VCaP (cell line): Measurements from ENCODE around the gene PAM16.

Experiments used
- H3K27ac ChIP-seq: fragments of 450-650 bp; 2 replicates; pipeline ENCODE4 v1.5.1; 2017
- CTCF ChIP-seq: fragments of 450-650 bp; conservative IDR thresholded peaks from 2 replicates; pipeline ENCODE4 v1.5.1; 2017; ENCODE audit warnings: mild to moderate bottlenecking, moderate library complexity

Gene PAM16

DNA sequence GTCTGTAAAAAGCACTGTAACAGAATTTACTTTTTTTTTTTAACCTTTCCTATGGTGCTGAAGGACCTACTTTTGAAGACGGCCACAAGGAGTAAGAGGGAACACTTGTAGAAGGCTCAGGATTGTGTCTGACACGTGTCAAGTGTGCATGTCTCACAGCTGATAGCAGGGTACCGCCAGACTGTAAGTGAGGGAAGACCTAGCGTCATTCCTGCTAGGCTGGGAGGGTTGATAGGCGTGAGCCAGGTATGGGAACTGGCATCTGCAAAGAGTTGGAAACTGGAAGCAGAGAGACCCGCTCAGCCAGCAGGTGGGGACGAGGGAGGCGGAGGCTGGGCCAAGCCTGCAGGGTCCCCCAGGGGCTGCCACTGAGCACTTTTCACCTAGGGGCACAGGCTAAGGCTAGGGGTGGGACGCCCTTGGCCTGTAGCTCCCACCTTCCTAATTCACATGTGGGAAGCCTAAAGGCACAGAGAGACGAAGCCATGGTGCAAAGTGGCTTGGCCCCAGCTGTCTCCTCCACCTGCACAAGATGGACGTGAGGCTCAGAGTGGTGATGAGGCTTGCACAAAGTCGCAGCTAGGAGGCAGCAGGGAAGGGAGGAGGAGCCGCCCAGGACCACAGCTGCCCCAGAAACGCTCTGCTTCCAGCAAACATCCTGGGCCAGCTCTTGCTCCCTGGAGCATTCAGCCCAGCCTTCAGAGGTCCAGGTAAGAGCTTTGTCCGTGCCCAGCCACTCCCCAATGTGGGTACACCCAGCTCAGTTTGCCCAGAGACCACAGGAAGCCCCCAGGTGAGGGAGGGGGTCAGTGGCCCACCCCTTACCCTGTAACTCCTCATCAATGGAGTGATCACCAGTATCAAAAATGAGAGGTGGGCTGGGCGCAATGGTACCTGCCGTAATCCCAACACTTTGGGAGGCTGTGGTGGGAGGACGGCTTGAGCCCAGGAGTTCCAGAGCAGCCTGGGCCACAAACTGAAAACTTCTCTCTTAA, 39.4 kb upstream of the PAM16 start:
- no peak overlapping the region for H3K27ac ChIP-seq
- no peak for TF ChIP-seq CTCF

DNA sequence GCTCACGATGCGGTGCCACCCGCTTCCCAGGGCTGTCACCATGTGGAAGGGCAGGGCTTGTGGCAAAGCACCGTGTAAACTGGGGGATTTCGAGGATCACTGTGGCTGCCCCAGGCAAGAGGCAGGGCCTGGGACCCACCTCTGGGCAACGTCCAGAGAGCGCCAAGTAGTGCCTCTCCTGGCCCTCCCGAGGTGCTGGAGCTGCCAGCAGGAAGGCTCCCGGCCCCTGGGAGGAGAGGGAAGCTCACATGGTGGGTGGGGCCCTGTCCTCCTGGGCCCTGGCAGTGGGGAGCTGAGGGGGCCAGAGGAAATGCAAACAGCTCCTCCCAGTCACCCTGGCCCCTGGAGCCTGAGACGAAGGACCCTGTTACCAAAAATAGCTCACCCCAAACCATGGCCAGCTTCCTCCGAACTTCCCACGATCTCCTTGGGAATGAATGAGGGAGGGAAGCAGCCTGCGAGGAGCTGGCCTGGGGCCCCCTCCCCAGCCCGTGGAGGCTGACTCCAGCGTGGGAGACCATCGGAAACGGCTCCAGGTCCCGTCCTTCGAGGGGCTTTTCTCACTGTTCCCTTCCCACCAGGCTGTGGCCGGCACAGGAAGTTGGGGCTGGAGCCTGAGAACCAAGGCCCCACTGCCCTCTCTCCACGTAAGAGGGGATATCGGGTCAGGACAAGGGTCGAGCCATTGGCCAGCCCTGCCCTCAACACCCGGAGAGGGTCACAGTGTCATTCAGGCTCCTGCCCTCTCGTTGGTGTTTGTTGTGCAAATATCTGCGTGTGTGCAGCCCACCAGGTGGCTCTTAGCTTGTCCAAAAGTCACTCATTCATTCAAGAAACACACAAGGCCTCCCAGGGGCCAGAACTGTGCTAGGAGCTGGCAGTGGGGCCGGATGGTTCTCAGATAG, 38.2 kb upstream of the PAM16 start:
- TF ChIP-seq CTCF, result no peak
- no peak overlapping the region for H3K27ac ChIP-seq

- no peak for TF ChIP-seq CTCF
- H3K27ac ChIP-seq, result no peak overlapping the region
These were observed 37.3 kb upstream of the PAM16 start for GRCh38 chr16:4388271-4389021.

- no peak for TF ChIP-seq CTCF
- H3K27ac ChIP-seq, result no peak overlapping the region
These were observed 36.7 kb upstream of the PAM16 start for GRCh38 chr16:4387781-4388180.

GRCh38 chr16:4386951-4387565, 35.9 kb upstream of the PAM16 start:
- H3K27ac ChIP-seq, result no peak overlapping the region
- TF ChIP-seq CTCF, result no peak

DNA sequence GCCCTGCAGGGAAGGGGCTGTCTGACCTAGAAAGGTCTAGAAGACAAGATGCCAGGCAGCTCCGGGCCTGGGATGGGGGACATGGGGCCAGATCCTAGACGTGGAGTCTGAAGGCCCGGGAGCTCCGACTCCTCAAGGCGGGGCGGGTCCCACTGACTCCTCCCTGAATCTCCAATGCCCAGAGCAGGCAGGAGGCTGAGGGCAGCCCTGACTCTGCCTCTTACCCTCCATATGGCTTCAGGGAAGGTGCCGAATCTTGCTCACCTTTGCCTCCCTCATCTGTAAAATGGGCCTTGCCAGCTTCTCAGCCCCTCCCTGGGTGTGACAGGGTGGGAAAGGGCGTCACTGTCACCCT, 35.3 kb upstream of the PAM16 start:
- no peak overlapping the region for H3K27ac ChIP-seq
- no peak for TF ChIP-seq CTCF
